H1 (cell line): Measurements from ENCODE around the gene GGCX. TPM values are rescaled to one million over a fixed set of nuclear protein-coding genes. Genes with fewer than 3 reads are reported as not detected.

Experiments used
- CTCF ChIA-PET: fragments of 300-600 bp; sonication (Branson Sonifier 250); formaldehyde crosslinking; loops from one replicate; lab custom pipeline; 2021; ENCODE audit not compliant: partially characterized antibody; lab: Charles Lee
- POLR2A ChIA-PET: fragments of 300-600 bp; sonication (Branson Sonifier 250); formaldehyde crosslinking; loops from one replicate; lab custom pipeline; 2021; ENCODE audit warnings: inconsistent platforms; ENCODE audit not compliant: partially characterized antibody; lab: Charles Lee
- DNase-seq, 2 experiments: peaks; one replicate each; pipeline versions ENCODE4 v3.0.0 to v3.0.0-alpha.2; 2010 to 2022; ENCODE audit warnings: low spot score in 2 of 2, low read depth in 1 of 2, mixed read lengths in 1 of 2
- FAIRE-seq: peaks from 2 replicates; lab custom pipeline; 2011; peaks lifted over from hg19 to GRCh38; lab: Jason Lieb, UNC
- H2AFZ ChIP-seq: 2 replicates; pipeline ENCODE4 v1.8.1; 2012; ENCODE audit warnings: low read length, inconsistent platforms
- H2AK5ac ChIP-seq: 2 replicates; pipeline ENCODE4 v1.6.1; 2013; ENCODE audit warnings: low read depth, low read length
- H2BK120ac ChIP-seq: replicated peaks from 2 replicates; pipeline ENCODE3; 2013; ENCODE audit warnings: low read depth, low read length, inconsistent platforms
- H2BK12ac ChIP-seq: 2 replicates; pipeline ENCODE4 v1.6.1; 2013; ENCODE audit warnings: low read depth, low read length
- H2BK15ac ChIP-seq: 2 replicates; pipeline ENCODE4 v1.6.1; 2013; ENCODE audit warnings: low read length
- H2BK20ac ChIP-seq: 2 replicates; pipeline ENCODE4 v1.6.1; 2013; ENCODE audit warnings: low read length
- H2BK5ac ChIP-seq: 2 replicates; pipeline ENCODE4 v1.6.1; 2013; ENCODE audit warnings: low read depth, low read length
- H3K14ac ChIP-seq: 2 replicates; pipeline ENCODE4 v1.6.1; 2013; ENCODE audit warnings: inconsistent platforms; ENCODE audit not compliant: insufficient read length
- H3K18ac ChIP-seq: 2 replicates; pipeline ENCODE4 v1.6.1; 2013; ENCODE audit warnings: low read length; ENCODE audit errors: extremely low read depth
- H3K23ac ChIP-seq: 2 replicates; pipeline ENCODE4 v1.6.1; 2013; ENCODE audit warnings: inconsistent platforms; ENCODE audit not compliant: insufficient read length
- H3K23me2 ChIP-seq: 2 replicates; pipeline ENCODE4 v1.6.1; 2013; ENCODE audit warnings: low read depth, low read length
- H3K27ac ChIP-seq: 2 replicates; pipeline ENCODE4 v1.6.1; 2011; ENCODE audit warnings: low read depth, low read length, inconsistent platforms
- H3K27me3 ChIP-seq, 4 experiments: replicated peaks in 1 of 4; 1 replicate in 1 of 4; 2 replicates in 3 of 4; pipeline versions ENCODE4 v1.6.1 to v1.8.1; 2011 to 2013; ENCODE audit warnings: low read length in 3 of 4, mild to moderate bottlenecking in 3 of 4, inconsistent platforms in 2 of 4, mixed read lengths in 2 of 4, moderate library complexity in 1 of 4; ENCODE audit not compliant: control insufficient read depth in 3 of 4, insufficient read depth in 3 of 4; ENCODE audit errors: extremely low read depth in 1 of 4
- H3K36me3 ChIP-seq, 4 experiments: 2 replicates each; pipeline versions ENCODE4 v1.6.1 to v1.8.1; 2011 to 2013; ENCODE audit warnings: mild to moderate bottlenecking in 4 of 4, low read length in 3 of 4, moderate library complexity in 2 of 4, control low read depth in 1 of 4, inconsistent platforms in 1 of 4; ENCODE audit not compliant: insufficient read depth in 4 of 4, control insufficient read depth in 2 of 4
- H3K4ac ChIP-seq: replicated peaks from 2 replicates; pipeline ENCODE3; 2013; ENCODE audit warnings: low read length, low read depth, mixed read lengths, inconsistent platforms; ENCODE audit not compliant: insufficient read length
- H3K4me1 ChIP-seq, 4 experiments: replicated peaks in 1 of 4; 1 replicate in 1 of 4; 2 replicates in 3 of 4; pipeline versions ENCODE4 v1.6.1 to v1.8.1; 2011 to 2013; ENCODE audit warnings: low read length in 3 of 4, inconsistent platforms in 2 of 4, mixed read lengths in 1 of 4; ENCODE audit not compliant: insufficient read depth in 4 of 4, control insufficient read depth in 3 of 4
- H3K4me2 ChIP-seq, 2 experiments: 2 replicates each; pipeline versions ENCODE4 v1.6.1 to v1.8.1; 2011 to 2013; ENCODE audit warnings: low read depth in 2 of 2, low read length in 2 of 2, control low read depth in 1 of 2, inconsistent platforms in 1 of 2, mild to moderate bottlenecking in 1 of 2; ENCODE audit not compliant: insufficient read depth in 1 of 2
- H3K4me3 ChIP-seq, 4 experiments: fragments of 200-600, 300-600 bp in 1 of 4; sonication (generic), shearing (Covaris generic), sonication (Bioruptor Twin) in 1 of 4; 2 replicates each; pipeline versions ENCODE4 v1.5.1 to v1.8.1; 2011 to 2016; ENCODE audit warnings: low read length in 4 of 4, low read depth in 3 of 4, control low read depth in 2 of 4, inconsistent platforms in 2 of 4, mild to moderate bottlenecking in 2 of 4, mixed read lengths in 1 of 4, moderate library complexity in 1 of 4; ENCODE audit not compliant: insufficient read depth in 2 of 4; ENCODE audit errors: extremely low read depth in 1 of 4
- H3K56ac ChIP-seq: replicated peaks from 2 replicates; pipeline ENCODE3; 2013; ENCODE audit warnings: low read depth, mild to moderate bottlenecking, mixed read lengths, low read length, inconsistent platforms; ENCODE audit not compliant: insufficient read length
- H3K79me1 ChIP-seq: 2 replicates; pipeline ENCODE4 v1.6.1; 2013; ENCODE audit warnings: low read depth, low read length, control low read depth
- H3K79me2 ChIP-seq, 2 experiments: 2 replicates each; pipeline versions ENCODE4 v1.6.1 to v1.8.1; 2012 to 2013; ENCODE audit warnings: low read length in 2 of 2, mild to moderate bottlenecking in 2 of 2, inconsistent platforms in 1 of 2; ENCODE audit not compliant: insufficient read depth in 2 of 2, control insufficient read depth in 1 of 2
- H3K9ac ChIP-seq, 4 experiments: replicated peaks in 1 of 4; 1 replicate in 1 of 4; 2 replicates in 3 of 4; pipeline versions ENCODE4 v1.6.1 to v1.8.1; 2011 to 2013; ENCODE audit warnings: low read depth in 3 of 4, low read length in 3 of 4, control low read depth in 2 of 4, mild to moderate bottlenecking in 2 of 4, moderate library complexity in 2 of 4, inconsistent platforms in 1 of 4; ENCODE audit errors: extremely low read depth in 1 of 4
- H3K9me3 ChIP-seq, 2 experiments: 2 replicates each; pipeline versions ENCODE4 v1.6.1 to v1.8.1; 2012 to 2013; ENCODE audit warnings: mild to moderate bottlenecking in 2 of 2, moderate library complexity in 2 of 2, control low read depth in 1 of 2, inconsistent platforms in 1 of 2, low read depth in 1 of 2, low read length in 1 of 2, mixed read lengths in 1 of 2; ENCODE audit not compliant: insufficient read depth in 2 of 2
- H4K20me1 ChIP-seq, 2 experiments: replicated peaks in 1 of 2; 2 replicates each; pipeline versions ENCODE3 to v1.8.1; 2011 to 2013; ENCODE audit warnings: inconsistent platforms in 2 of 2, low read length in 2 of 2, mild to moderate bottlenecking in 1 of 2; ENCODE audit not compliant: insufficient read depth in 2 of 2, control insufficient read depth in 1 of 2
- H4K5ac ChIP-seq: 2 replicates; pipeline ENCODE4 v1.6.1; 2013; ENCODE audit warnings: low read length, low read depth, mixed read lengths, inconsistent platforms; ENCODE audit not compliant: insufficient read length
- H4K8ac ChIP-seq: 2 replicates; pipeline ENCODE4 v1.8.0; 2013; ENCODE audit warnings: mild to moderate bottlenecking, moderate library complexity, low read length, inconsistent platforms; ENCODE audit not compliant: insufficient read depth; ENCODE audit errors: extremely low read depth
- H4K91ac ChIP-seq: replicated peaks from 2 replicates; pipeline ENCODE3; 2013; ENCODE audit warnings: low read length, mixed read lengths, inconsistent platforms; ENCODE audit not compliant: insufficient read length
- YY1 ChIP-seq: IDR thresholded peaks from 2 replicates; pipeline ENCODE4 v1.6.1; 2011; ENCODE audit warnings: low read depth, mild to moderate bottlenecking, low read length
- WGBS, 2 experiments: shearing (Covaris generic) in 1 of 2; methylation state at CpG; one replicate each; pipeline versions ENCODE4 v1.1.6 to v1.1.7; 2013 to 2015; ENCODE audit warnings: low lambda C conversion rate in 2 of 2, mixed read lengths in 2 of 2, inconsistent platforms in 1 of 2, low coverage in 1 of 2, missing lambda C conversion rate in 1 of 2; ENCODE audit not compliant: insufficient replicate concordance in 2 of 2, insufficient coverage in 1 of 2, insufficient read length in 1 of 2; ENCODE audit errors: extremely low coverage in 1 of 2, missing lambda C conversion rate in 1 of 2; 5-methylcytosine and 5-hydroxymethylcytosine counted together
- polyA plus RNA-seq, 7 experiments: library from polyadenylated mRNA; depleted of rRNA in 3 of 7; stranded (reverse) in 5 of 7; unstranded in 2 of 7; fragments of >200 nt in 5 of 7; fragments of 200-250 nt in 2 of 7; gene quantifications; 1 replicate in 5 of 7; 2 replicates in 1 of 7; 4 replicates in 1 of 7; pipeline versions ENCODE4 v1.2.1 to v1.2.3, GENCODE V29; 2011 to 2013; ENCODE audit warnings: missing spikeins in 2 of 7, mixed read lengths in 2 of 7
- total RNA-seq: library from RNA; stranded (reverse); fragmentation: NEBNext Ultra II Directional; extraction: Animal tissue kit (Norgen Biotek cat#: 25700); gene quantifications from 2 replicates; pipeline ENCODE4 v1.2.1, GENCODE V29; 2021

The GGCX gene
- total and polyA plus RNA-seq, 2 of the 8 experiments (the other 6 are each of a cell fraction or from before 2014, with no cell fraction given): 29.4 to 33.8 TPM

DNA sequence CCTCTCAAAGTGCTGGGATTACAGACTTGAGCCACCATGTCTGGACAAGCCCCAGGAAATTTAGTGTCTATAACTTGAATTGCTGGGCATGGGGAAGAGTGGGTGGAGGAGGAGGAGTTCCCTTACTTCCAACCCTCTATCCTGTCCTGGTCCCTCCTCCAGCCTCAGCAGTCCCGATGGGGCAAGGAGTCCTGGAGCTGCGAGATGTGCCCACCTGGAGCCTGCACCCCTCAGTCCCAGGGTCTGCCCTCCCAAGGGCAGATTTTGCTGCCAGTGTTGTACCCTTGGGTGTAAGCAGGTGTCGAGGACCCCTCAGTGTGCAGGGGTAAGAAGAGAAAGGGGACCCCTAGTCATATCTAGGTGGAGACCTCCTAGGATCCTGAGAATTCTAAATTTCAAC, 18.9 kb upstream of the GGCX start:
- H3K4me3 ChIP-seq: no peak overlapping the region

More for the DNA sequence above, 18.9 kb upstream of the GGCX start:
- H3K9me3 ChIP-seq: no peaks in the 10 kb centered on the region
- no peak overlapping the region for H2BK20ac ChIP-seq
- H3K56ac ChIP-seq: no peak overlapping the region
- H2BK5ac ChIP-seq: no peak overlapping the region
- H3K18ac ChIP-seq: no peak overlapping the region
- no peak overlapping the region for H3K23ac ChIP-seq
- ChIA-PET POLR2A (interaction anchor here (0.7 to 4.1 kb wide), 4 partner anchors 13 to 36 kb away, joined by 3 to 20 read pairs (median 4); partner anchors contain the start of gene TMEM150A), CTCF (no interaction called here)
- no peak for TF ChIP-seq YY1
- peaks cover 7% of the 10 kb centered on the region; the same call in 1 of the 2 replicates for H3K23me2 ChIP-seq
- no peak overlapping the region for H3K4ac ChIP-seq
- H3K4me2 ChIP-seq: no peak overlapping the region
- H3K9ac ChIP-seq: no peak overlapping the region
- no peak overlapping the region; the same call in 1 of the 2 replicates for H4K8ac ChIP-seq
- no peaks in the 10 kb centered on the region; the same call in 1 of the 2 replicates for H3K79me1 ChIP-seq
- no peak overlapping the region for H4K5ac ChIP-seq
- DNase-seq (no peak), FAIRE-seq (no peak)
- H3K27ac ChIP-seq: no peak overlapping the region
- H2BK15ac ChIP-seq: no peak overlapping the region
- H2BK120ac ChIP-seq: no peak overlapping the region
- H4K20me1 ChIP-seq: no peaks in the 10 kb centered on the region
- no peak overlapping the region for H2AFZ ChIP-seq
- no peak overlapping the region for H2AK5ac ChIP-seq
- H3K36me3 ChIP-seq: no peaks in the 10 kb centered on the region
- H4K91ac ChIP-seq: no peak overlapping the region
- peaks cover 2 to 17% (median 11%) of the 10 kb centered on the region in 4 experiments for H3K4me1 ChIP-seq
- H2BK12ac ChIP-seq: no peak overlapping the region
- no peaks in the 10 kb centered on the region for H3K79me2 ChIP-seq
- WGBS, 2 experiments: 97% methylated on average over 3 of the region's 3 CpGs; no CpG with 5 or more reads in 1 of the 2 experiments
- H3K27me3 ChIP-seq: peaks cover 8 to 25% (median 18%) of the 10 kb centered on the region in 4 experiments; a peak in 6 of 7 replicates
- H3K14ac ChIP-seq: no peak overlapping the region
